NCI-H146 treated with DMSO at 0.1 percent for 48 hours (cell line): ENCODE results near the gene OMP.

ENCODE experiments used
- DNase-seq: peaks from one replicate; lab custom pipeline; 2025; ENCODE audit not compliant: unreplicated experiment; lab: John Stamatoyannopoulos, UW

OMP gene

GRCh38 chr11:77137421-77137820 lies 34.8 kb downstream of the OMP start:
- DNase-seq = no peak

GRCh38 chr11:77138106-77138649 lies 35.5 kb downstream of the OMP start:
- no peak for DNase-seq

GRCh38 chr11:77139201-77139600 lies 36.6 kb downstream of the OMP start:
- DNase-seq = no peak

- no peak for DNase-seq
Observed at GRCh38 chr11:77140231-77140851, 37.7 kb downstream of the OMP start.

DNA sequence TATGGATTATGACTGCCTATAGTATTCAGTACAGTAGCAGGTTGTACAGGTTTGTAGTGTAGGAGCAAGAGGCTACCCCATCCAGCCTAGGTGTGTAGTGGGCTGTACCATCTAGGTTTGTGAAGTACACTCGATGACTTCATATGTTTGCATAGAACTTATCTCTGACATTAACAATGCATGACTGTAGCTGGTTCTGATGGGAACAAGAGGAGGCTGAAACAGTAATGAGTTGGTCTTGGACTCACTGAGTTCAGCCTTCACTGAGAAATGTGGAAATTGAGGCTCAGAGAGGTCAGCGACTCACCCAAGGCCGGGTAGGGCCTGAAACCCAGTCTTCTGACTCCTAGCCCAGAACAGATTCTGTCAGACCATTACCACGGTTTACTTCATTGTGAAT lies 38.4 kb downstream of the OMP start:
- DNase-seq = no peak

GRCh38 chr11:77141475-77141874 lies 38.8 kb downstream of the OMP start:
- no peak for DNase-seq

- no peak for DNase-seq
Observed at GRCh38 chr11:77142091-77142975, 39.7 kb downstream of the OMP start.

GRCh38 chr11:77143405-77144020 lies 40.9 kb downstream of the OMP start:
- DNase-seq = no peak

GRCh38 chr11:77144196-77144856 lies 41.7 kb downstream of the OMP start:
- DNase-seq = no peak

DNA sequence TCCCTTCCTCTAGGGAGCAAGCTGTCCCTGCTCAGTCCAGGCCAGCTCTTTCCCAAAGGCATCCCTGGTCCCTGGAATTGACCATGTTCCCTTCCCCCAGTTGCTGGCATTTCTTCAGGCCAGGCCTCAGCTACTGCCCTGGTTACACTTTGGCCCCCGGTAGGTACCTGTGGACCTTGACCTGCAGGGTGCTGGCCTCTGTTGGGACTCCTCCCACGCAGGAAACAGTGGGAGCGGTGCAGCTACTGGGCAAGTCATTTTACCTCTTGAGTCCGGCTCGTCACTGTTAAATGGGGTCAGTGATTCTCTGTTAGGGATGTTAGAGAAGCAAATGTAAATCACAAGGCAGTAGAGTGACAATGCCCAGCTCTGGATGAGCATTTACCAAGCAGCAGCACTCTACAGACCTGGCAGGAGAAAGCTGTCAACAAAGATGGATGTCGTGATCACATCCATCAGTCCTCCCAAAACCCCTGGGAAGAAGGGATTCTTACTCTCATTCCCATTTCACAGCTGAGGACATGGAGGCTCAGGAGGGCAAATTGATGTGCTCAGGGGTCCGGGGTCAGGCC lies 42.3 kb downstream of the OMP start:
- no peak for DNase-seq

DNA sequence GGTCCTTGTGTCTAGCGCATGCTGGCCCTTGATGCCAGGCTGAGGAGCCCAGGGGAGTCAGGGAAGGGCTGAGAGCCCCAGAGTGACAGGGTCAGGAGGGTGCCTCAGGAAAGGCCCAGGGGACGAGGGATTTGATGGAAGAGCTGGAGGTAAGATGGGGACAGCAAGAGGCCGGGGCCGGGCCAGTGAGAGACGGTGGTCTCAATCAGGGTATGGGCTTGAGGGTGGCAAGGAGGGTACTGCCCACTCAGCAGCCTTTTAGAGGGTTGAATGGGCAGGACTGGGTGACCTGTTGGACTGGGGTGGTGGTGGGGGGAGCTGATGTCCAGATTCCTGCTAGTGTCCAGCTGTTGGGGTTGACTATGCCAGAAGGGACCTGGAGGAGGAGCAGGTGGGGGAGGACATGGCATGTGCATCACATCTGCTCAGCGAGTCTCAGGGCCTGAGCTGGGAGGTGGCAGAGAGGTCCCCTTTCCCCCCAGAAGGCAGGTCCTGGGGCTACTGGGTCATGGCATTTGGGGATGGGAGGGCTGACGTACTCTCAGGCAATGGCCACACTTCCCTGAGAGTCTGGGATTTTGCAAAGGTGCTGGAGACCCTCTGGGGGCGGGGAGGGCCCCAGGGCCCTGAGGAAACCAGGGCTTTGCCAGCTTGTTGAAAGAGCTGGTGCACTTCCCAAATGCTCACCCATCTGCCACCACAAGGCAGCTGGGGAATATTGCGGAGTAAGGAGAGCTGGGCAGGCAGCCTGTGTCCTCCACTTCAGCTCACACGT lies 43.8 kb downstream of the OMP start:
- DNase-seq = no peak

DNA sequence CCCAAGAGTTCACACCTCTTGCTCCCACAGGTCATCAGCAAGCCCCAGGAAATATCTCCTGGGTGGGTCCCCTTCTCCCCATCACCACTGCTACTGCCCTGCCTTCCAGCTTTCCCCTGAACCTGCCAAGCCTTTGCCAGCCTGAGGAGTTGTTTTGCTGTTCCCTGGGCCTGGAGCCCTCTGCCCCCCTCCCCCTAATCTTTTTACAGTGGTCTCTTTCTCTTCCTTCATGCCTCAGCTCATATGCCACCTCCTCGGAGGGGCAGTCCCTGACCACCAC lies 44.3 kb downstream of the OMP start:
- no peak for DNase-seq

- DNase-seq = peak; percentile 71
Observed at GRCh38 chr11:77147668-77148321, 45.2 kb downstream of the OMP start.

GRCh38 chr11:77148963-77149715 lies 46.5 kb downstream of the OMP start:
- DNase-seq = no peak

DNA sequence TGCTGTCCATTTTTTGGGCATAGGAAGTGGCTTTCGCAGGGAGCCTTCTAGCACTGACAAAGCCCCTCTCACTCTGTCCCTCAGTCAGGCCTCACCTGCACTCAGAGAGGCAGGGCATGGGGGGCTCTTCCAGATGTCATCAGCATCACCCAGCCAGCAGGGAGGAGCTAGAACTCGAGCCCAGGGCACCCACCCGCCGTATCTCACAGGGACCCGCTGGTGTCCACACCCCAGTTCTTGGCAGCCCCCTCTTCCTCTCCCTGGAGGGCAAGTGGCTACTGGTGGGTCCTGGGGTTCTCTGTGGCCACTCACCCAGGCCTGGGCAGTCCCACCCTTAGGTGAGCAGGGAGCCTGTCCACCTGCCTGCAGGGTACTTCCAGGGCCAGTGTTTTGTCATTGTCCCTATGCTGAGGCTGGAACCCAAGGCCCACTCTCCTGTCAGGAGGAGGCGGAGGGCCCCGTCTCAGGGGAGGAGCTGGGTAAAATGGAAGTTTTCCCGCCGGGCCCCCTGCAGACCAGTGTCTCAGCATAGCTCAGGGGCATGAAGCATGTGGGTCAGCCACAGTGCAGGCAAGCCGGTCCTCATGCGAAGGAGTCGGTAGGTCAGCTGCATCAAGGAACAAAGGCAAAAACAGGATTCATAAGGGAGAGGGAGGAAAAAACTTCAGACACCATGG lies 47.2 kb downstream of the OMP start:
- DNase-seq = no peak

- no peak for DNase-seq
Observed at GRCh38 chr11:77150836-77151235, 48.2 kb downstream of the OMP start.

DNA sequence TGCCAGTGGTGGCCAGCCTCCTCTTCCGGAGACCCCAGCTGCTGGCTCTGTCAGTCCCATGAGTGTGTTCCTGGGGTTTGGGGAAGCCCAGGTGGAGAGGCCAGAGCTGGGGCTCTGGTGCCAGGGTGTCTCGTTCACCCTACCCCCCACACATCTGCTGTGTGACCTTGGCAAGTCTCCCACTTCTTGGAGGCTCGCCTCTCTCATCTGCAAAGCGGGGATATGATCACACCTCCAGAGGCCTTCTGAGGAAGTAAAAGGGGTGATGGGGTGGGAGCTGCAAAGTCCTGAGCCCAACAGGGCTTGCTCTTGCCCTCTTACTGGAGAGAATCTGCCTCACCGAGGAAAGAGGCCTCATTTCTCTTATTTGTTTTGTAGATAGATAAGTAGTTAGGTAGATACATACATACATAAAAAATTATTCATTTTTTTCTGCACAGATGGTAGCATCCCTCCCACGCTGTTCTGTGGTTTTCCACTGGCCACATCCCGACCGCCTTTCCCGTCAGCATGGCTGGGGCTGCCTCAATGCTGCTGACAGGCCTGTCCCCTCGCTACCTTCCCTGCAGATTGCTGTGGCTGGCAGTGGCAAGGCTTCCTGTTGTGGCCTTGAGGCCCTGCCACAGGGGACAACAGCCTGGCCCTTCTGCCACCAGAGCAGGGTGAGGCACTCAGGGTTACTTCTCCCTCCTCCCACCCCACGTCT lies 49.3 kb downstream of the OMP start:
- no peak for DNase-seq

GRCh38 chr11:77152846-77153245 lies 50.2 kb downstream of the OMP start:
- no peak for DNase-seq
